GM12878 (cell line): ENCODE measurements around the gene TDRD10.

ENCODE experiments used
- ETV6 ChIP-seq, 2 experiments: fragments of 450-650 bp in 1 of 2; IDR thresholded peaks in 1 of 2; conservative IDR thresholded peaks in 1 of 2; 2 replicates each; pipeline ENCODE4 v1.6.1; 2014; ENCODE audit warnings: antibody characterized with exemption in 1 of 2, borderline replicate concordance in 1 of 2, low read depth in 1 of 2, mild to moderate bottlenecking in 1 of 2, moderate library complexity in 1 of 2
- HCFC1 ChIP-seq: fragments of 150-350 bp; IDR thresholded peaks from 2 replicates; pipeline ENCODE4 v1.6.1; 2014; ENCODE audit warnings: low read length
- JUND ChIP-seq: IDR thresholded peaks from 2 replicates; pipeline ENCODE4 v1.6.1; 2012; ENCODE audit warnings: low read depth, mild to moderate bottlenecking, low read length, improper control_type of control experiment, moderate library complexity

DNA sequence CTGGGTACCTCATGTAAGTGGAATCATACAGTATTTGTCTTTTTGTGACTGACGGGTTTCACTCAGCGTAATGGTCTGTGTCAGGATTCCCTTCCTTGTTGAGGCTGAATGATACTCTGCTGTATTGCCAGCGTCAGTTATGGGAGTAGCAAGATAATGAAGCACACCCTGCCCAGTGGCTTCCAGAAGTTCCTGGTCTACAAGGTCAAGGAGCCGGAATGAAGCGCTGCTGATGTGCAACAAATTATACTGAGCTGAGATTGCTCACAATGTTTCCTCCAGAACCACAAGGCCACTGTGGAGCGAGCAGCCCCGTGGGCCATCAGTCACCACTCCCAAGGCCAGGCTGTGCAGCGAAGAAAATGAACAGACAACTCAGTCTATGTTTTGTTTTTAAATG is 24.0 kb upstream of the TDRD10 start:
- no peak for TF ChIP-seq ETV6 (conservative IDR thresholded peaks at IDR 0.05 in 1 of 2, IDR thresholded peaks at IDR 0.05 in 1 of 2; ENCODE audit: borderline replicate concordance in 1 of 2, low read depth in 1 of 2)
- no peak for TF ChIP-seq JUND
- TF ChIP-seq HCFC1 = no peak
